Neuronal stem cell (in vitro differentiated cells): Measurements from ENCODE around the gene SOX8.

Experiments
- DNase-seq: peaks from one replicate; pipeline ENCODE4 v3.0.0-alpha.2; 2013; ENCODE audit warnings: low spot score
- H2AFZ ChIP-seq: one replicate; pipeline ENCODE4 v1.6.1; 2013; ENCODE audit warnings: mild to moderate bottlenecking, low read length, inconsistent platforms
- H2AK5ac ChIP-seq: 2 replicates; pipeline ENCODE4 v1.6.1; 2013; ENCODE audit warnings: low read depth, mild to moderate bottlenecking, inconsistent platforms, low read length, moderate library complexity, mixed read lengths
- H2BK120ac ChIP-seq: 2 replicates; pipeline ENCODE4 v1.6.1; 2013; ENCODE audit warnings: low read depth, mild to moderate bottlenecking, inconsistent platforms, low read length, moderate library complexity, mixed read lengths
- H2BK12ac ChIP-seq: one replicate; pipeline ENCODE4 v1.6.1; 2013; ENCODE audit warnings: low read length, inconsistent platforms
- H2BK15ac ChIP-seq: 2 replicates; pipeline ENCODE4 v1.6.1; 2013; ENCODE audit warnings: mild to moderate bottlenecking, low read length, inconsistent platforms, mixed read lengths
- H2BK5ac ChIP-seq: one replicate; pipeline ENCODE4 v1.6.1; 2013; ENCODE audit warnings: inconsistent platforms, mild to moderate bottlenecking, low read length, moderate library complexity
- H3K14ac ChIP-seq: one replicate; pipeline ENCODE4 v1.6.1; 2013; ENCODE audit warnings: low read length, inconsistent platforms
- H3K18ac ChIP-seq: 2 replicates; pipeline ENCODE4 v1.6.1; 2013; ENCODE audit warnings: low read length, inconsistent platforms
- H3K23ac ChIP-seq: 2 replicates; pipeline ENCODE4 v1.6.1; 2013; ENCODE audit warnings: low read depth, mild to moderate bottlenecking, mixed read lengths, low read length, inconsistent platforms; ENCODE audit not compliant: poor library complexity
- H3K27ac ChIP-seq: replicated peaks from 3 replicates; pipeline ENCODE4 v1.5.1; 2013; ENCODE audit warnings: low read length, inconsistent platforms
- H3K27me3 ChIP-seq, 3 experiments: 2 replicates each; pipeline ENCODE4 v1.6.1; 2013; ENCODE audit warnings: low read length in 3 of 3, mild to moderate bottlenecking in 2 of 3, inconsistent platforms in 1 of 3, low read depth in 1 of 3, mixed read lengths in 1 of 3, moderate library complexity in 1 of 3; ENCODE audit not compliant: control insufficient read depth in 3 of 3, insufficient read depth in 3 of 3
- H3K36me3 ChIP-seq, 2 donors: replicated peaks in 1 of 2; 2 replicates each; pipeline ENCODE4 v1.6.1; 2013; ENCODE audit warnings: low read length in 2 of 2; ENCODE audit not compliant: control insufficient read depth in 2 of 2, insufficient read depth in 2 of 2
- H3K4ac ChIP-seq: 2 replicates; pipeline ENCODE4 v1.6.1; 2013; ENCODE audit warnings: inconsistent platforms, mild to moderate bottlenecking, low read length, moderate library complexity
- H3K4me1 ChIP-seq, 2 donors: 1 replicate in 1 of 2; 2 replicates in 1 of 2; pipeline ENCODE4 v1.6.1; 2013; ENCODE audit warnings: low read length in 2 of 2, low read depth in 1 of 2; ENCODE audit not compliant: control insufficient read depth in 2 of 2, insufficient read depth in 1 of 2
- H3K4me2 ChIP-seq: one replicate; pipeline ENCODE4 v1.6.1; 2013; ENCODE audit warnings: mild to moderate bottlenecking, low read length, inconsistent platforms; ENCODE audit not compliant: insufficient read depth, poor library complexity, severe bottlenecking
- H3K4me3 ChIP-seq, 2 donors: 2 replicates each; pipeline ENCODE4 v1.5.1; 2013; ENCODE audit warnings: low read length in 2 of 2, mild to moderate bottlenecking in 2 of 2, inconsistent platforms in 1 of 2, moderate library complexity in 1 of 2
- H3K79me1 ChIP-seq: one replicate; pipeline ENCODE4 v1.6.1; 2013; ENCODE audit warnings: low read depth, mild to moderate bottlenecking, inconsistent platforms, low read length, moderate library complexity
- H3K9ac ChIP-seq: one replicate; pipeline ENCODE4 v1.6.1; 2013; ENCODE audit warnings: mild to moderate bottlenecking, low read depth, low read length, inconsistent platforms; ENCODE audit not compliant: poor library complexity
- H3K9me3 ChIP-seq, 2 donors: replicated peaks in 1 of 2; 2 replicates each; pipeline versions ENCODE3 to v1.6.1; 2013; ENCODE audit warnings: low read length in 2 of 2, mild to moderate bottlenecking in 2 of 2, inconsistent platforms in 1 of 2, low read depth in 1 of 2, mixed read lengths in 1 of 2, moderate library complexity in 1 of 2; ENCODE audit not compliant: control insufficient read depth in 2 of 2, insufficient read depth in 1 of 2
- H4K8ac ChIP-seq: one replicate; pipeline ENCODE4 v1.6.1; 2013; ENCODE audit warnings: low read depth, mild to moderate bottlenecking, inconsistent platforms, low read length, moderate library complexity
- H4K91ac ChIP-seq: one replicate; pipeline ENCODE4 v1.6.1; 2013; ENCODE audit warnings: low read length, low read depth, mild to moderate bottlenecking, inconsistent platforms; ENCODE audit not compliant: poor library complexity
- WGBS, 2 donors: extraction: QIAGEN DNeasy Blood & Tissue Kit; methylation state at CpG; one replicate each; pipeline ENCODE4 v1.1.7; 2013; ENCODE audit warnings: missing lambda C conversion rate in 2 of 2, mixed read lengths in 1 of 2; ENCODE audit not compliant: insufficient read length in 2 of 2, insufficient replicate concordance in 1 of 2; ENCODE audit errors: extremely low coverage in 2 of 2; 5-methylcytosine and 5-hydroxymethylcytosine counted together

Gene SOX8

DNA sequence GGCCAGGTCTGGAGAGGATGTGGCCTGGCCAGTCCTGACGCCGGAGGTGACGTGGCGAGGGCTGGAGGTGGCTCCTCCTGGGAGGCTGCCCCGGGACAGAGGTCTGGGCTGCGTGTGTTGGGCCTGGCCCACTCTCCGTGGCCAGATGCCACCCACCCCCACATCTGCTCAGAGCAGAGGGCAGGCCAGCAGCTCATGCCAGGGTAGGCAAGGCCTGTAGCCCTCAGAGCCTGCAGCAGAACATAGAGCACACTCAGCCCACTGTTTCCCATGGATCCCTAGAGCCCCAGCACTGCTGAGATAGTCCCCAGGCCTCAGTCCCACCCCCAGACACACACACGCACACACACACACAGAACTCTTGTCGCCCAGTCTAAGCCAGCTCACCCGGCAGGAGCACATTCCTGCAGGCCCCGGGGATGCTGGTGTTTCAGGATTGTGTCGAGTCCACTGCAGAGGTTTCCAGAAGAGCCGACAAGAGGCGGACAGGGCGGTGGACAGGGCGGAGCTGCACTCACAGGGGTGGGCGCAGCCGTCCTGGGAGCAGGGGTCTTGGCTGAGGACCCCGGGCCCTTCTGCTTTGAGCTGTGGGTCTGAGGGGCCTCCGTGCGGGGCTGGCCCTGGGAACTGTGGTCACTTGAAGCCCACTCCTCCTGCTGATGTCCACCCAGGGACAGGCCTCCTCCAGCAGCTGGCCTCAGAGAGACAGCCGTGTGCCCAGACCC lies 33.4 kb downstream of the SOX8 start:
- H3K36me3 ChIP-seq, result no peaks in the 10 kb centered on the region
- H2AFZ ChIP-seq, result peak overlapping the region; percentile 20
- peak overlapping the region; percentile 77 for H3K9ac ChIP-seq
- H3K4me3 ChIP-seq, result peak overlapping the region in 1 of 2 donors; percentile 13
- peaks cover 0 to 38% (median 0%) of the 10 kb centered on the region in 3 experiments for H3K27me3 ChIP-seq
- H3K4me1 ChIP-seq, result peaks cover 13 to 18% of the 10 kb centered on the region in 2 donors
- H2BK5ac ChIP-seq, result peak overlapping the region; percentile 93
- no CpG with 5 or more reads among the region's 22 CpGs for WGBS, 2 donors
- H3K14ac ChIP-seq, result peak overlapping the region; percentile 97
- H3K79me1 ChIP-seq, result no peaks in the 10 kb centered on the region
- peak overlapping the region; percentile 99 for H2AK5ac ChIP-seq
- peak overlapping the region; percentile 94 for H3K18ac ChIP-seq
- no peak for DNase-seq
- no peak overlapping the region for H3K4me2 ChIP-seq
- no peak overlapping the region for H3K27ac ChIP-seq
- peak overlapping the region; percentile 92 for H4K8ac ChIP-seq
- H2BK120ac ChIP-seq, result peak overlapping the region; percentile 89
- peak overlapping the region; percentile 99 for H2BK12ac ChIP-seq
- peak overlapping the region; percentile 66 for H3K4ac ChIP-seq
- H3K9me3 ChIP-seq, result peaks cover 0 to 3% of the 10 kb centered on the region in 2 donors
- H4K91ac ChIP-seq, result peak overlapping the region; percentile 92
- peak overlapping the region; percentile 98 for H2BK15ac ChIP-seq
- peak overlapping the region; percentile 73 for H3K23ac ChIP-seq

GRCh38 chr16:1018447-1019198 lies 37.1 kb downstream of the SOX8 start:
- peak overlapping the region; percentile 39 for H3K14ac ChIP-seq
- H3K27me3 ChIP-seq, result peaks cover 0 to 40% (median 0%) of the 10 kb centered on the region in 3 experiments
- peak overlapping the region; percentile 97 for H3K18ac ChIP-seq
- H4K8ac ChIP-seq, result no peak overlapping the region
- peak overlapping the region; percentile 65 for H4K91ac ChIP-seq
- no peaks in the 10 kb centered on the region for H3K79me1 ChIP-seq
- peak overlapping the region; percentile 93 for H2BK120ac ChIP-seq
- no peak overlapping the region for H2AFZ ChIP-seq
- H3K4me3 ChIP-seq, result peak overlapping the region in 1 of 2 donors; percentile 16
- H2BK5ac ChIP-seq, result peak overlapping the region; percentile 85
- peaks cover 8 to 33% of the 10 kb centered on the region in 2 donors for H3K4me1 ChIP-seq
- H3K27ac ChIP-seq, result peak overlapping the region; percentile 85
- H3K23ac ChIP-seq, result peak overlapping the region; percentile 52
- H3K9ac ChIP-seq, result peak overlapping the region; percentile 86
- no peaks in the 10 kb centered on the region for H3K36me3 ChIP-seq
- peak overlapping the region; percentile 2 for H3K4me2 ChIP-seq
- H2BK12ac ChIP-seq, result peak overlapping the region; percentile 99
- peaks cover 0 to 3% of the 10 kb centered on the region in 2 donors for H3K9me3 ChIP-seq
- no peak overlapping the region for H3K4ac ChIP-seq
- H2AK5ac ChIP-seq, result peak overlapping the region; percentile 97
- H2BK15ac ChIP-seq, result peak overlapping the region; percentile 99
- DNase-seq, result no peak
- WGBS, 2 donors, result no CpG with 5 or more reads among the region's 15 CpGs

DNA sequence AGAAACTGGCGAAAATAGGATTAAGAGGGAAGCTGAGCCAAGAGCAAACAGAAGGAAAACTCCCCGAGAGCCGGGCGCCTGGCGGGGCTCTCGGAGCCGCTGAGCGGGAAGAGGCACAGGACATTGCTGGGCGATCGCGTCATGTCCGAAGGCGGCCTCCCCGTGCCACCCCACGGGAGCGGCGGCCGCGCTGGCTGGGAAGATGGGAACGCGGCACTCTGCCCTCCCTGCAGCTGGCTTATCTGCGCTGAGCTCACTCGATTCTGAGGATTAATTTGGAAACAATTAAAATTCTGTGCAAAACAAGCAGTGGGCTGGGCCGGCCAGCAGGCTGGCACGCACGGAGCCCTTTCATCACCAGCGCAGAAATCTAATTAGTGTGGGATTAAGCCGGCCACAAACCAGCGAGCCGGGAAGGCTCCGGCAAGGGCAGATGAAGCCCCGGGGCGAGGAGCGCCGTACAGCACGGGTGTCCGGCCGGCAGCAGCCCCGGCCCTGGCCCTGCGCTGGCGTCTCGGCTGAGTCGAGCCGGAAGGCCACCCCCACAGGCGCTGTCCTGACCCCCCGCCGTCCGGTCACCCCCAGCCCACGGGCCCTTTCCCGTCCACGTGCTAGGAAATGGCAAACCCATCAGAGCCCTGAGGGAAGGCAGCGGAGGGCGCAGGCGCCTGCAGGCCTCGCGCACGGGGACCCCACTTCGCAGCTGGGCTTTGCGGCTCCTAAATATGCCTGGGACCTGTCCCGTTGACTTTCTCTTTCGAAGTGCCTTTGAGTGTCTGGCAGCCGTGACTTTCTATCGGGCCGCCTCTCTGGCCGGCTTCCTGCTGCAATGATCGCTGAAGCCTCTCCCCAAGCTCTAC lies 37.9 kb downstream of the SOX8 start:
- no peak overlapping the region for H4K8ac ChIP-seq
- H3K18ac ChIP-seq, result peak overlapping the region; percentile 97
- no peak overlapping the region for H3K9ac ChIP-seq
- H2BK15ac ChIP-seq, result peak overlapping the region; percentile 65
- H3K9me3 ChIP-seq, result peaks cover 0 to 3% of the 10 kb centered on the region in 2 donors
- H3K36me3 ChIP-seq, result no peaks in the 10 kb centered on the region
- peaks cover 0 to 39% (median 0%) of the 10 kb centered on the region in 3 experiments for H3K27me3 ChIP-seq
- H3K4me3 ChIP-seq, result no peak overlapping the region
- H3K4me1 ChIP-seq, result peaks cover 12 to 37% of the 10 kb centered on the region in 2 donors
- H3K4me2 ChIP-seq, result peak overlapping the region; percentile 37
- H2AFZ ChIP-seq, result peak overlapping the region; percentile 29
- no peak overlapping the region for H4K91ac ChIP-seq
- H2BK12ac ChIP-seq, result peak overlapping the region; percentile 97
- H2BK120ac ChIP-seq, result peak overlapping the region; percentile 94
- peak overlapping the region; percentile 25 for H3K23ac ChIP-seq
- peak overlapping the region; percentile 85 for H3K27ac ChIP-seq
- H2BK5ac ChIP-seq, result peak overlapping the region; percentile 85
- peak; percentile 76 for DNase-seq
- H3K14ac ChIP-seq, result peak overlapping the region; percentile 56
- H3K4ac ChIP-seq, result no peak overlapping the region
- peak overlapping the region; percentile 97 for H2AK5ac ChIP-seq
- H3K79me1 ChIP-seq, result no peaks in the 10 kb centered on the region
- WGBS, 2 donors, result no CpG with 5 or more reads among the region's 66 CpGs
